Measurements from ENCODE around the gene LRRC8A. TPM values are rescaled to one million over a fixed set of nuclear protein-coding genes. Genes with fewer than 3 reads are reported as not detected.

LRRC8A gene
- total RNA-seq (2022; extraction: Qiagen RNA extraction): 132 to 153 TPM (median 147 TPM) in 5 replicates

GRCh38 chr9:128881884-128882676 is at the start of gene LRRC8A, which contains the start of gene KYAT1:
Gene LRRC8A (plus strand): TSS chr9:128882133. CDS start chr9:128907165, 25,032 bp downstream.
Gene KYAT1 (minus strand): TSS chr9:128881950. CDS start chr9:128845405, 36,545 bp downstream.

DNA sequence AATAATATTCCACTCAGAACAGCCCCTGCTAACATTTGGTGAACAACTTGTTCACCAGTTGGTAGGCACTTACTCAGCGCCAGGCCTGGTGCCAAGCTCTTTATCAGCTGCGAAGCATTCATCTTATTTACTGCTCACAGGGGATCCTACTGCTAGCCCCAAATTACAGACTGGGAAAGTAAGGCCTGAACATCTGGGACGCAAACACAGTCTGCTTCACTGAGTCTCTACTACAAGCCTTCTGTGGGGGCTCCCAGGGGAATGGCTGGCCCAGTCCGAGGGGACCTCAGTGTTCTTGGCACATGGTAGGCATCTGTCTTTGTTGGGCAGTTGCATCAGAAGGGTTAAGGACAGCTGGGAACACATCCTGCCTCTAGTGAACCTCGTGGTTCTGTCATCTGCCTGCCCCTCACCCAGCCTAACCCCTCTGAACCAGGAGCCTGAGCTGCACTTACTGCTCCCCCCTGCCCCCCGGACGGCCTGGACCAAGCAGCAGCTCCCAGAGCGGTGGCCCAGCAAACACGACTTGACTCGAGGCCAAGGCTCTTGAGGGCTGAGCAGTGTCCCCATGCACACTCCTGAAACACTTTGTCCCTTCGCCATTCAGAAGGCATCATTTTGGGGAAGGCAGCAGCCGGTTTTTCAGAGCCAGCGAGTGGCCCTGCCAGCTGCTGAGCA is 38.6 kb downstream of the LRRC8A start, which contains the start of gene PHYHD1:
Gene PHYHD1, plus strand, starts transcription at position 602 of the 678 bp plus-strand sequence. CDS start 1,342 bp downstream, outside the sequence.

DNA sequence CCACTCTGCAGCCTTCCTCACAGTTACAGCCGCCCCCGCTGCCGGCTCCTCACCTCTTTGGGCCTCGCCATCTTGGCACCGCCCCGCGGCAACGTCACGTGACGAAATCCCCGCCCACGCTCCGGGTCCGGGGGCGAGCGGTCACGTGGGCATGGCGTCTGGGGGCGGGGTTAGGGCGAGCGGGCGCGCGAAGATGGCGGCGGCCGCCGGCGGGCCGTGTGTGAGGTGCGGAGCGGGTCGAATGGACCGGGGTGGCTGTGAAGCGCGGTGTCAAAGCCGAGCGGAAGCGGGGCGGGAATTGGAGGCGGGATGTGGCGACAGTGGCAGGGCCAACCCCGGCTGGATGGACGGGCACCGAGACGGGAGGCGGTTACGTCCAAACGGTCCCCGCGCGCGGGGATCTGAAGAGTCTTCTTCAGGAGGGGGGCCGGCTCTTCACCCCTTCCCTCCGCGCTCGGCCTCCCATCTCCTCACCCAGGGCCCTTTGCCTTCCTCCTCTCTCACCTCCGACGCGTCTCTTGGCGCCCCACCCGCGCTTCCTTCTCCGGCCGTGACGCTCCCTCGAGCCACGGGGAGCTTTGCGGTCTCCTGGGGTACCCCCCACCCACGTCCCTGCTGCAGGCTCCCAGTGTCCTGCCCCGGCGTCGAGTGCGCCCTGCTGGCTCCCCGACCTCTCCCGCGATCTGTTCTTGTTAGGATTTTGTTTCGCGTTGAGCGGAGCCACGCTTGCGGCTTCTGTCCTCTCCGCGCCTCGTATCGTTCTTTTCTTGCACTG is 65.8 kb downstream of the LRRC8A start, which contains the start of the genes DOLK and NUP188:
Gene DOLK, minus strand, starts transcription at position 77 of the 775 bp plus-strand sequence. CDS start 300 bp downstream, outside the sequence.
Gene NUP188, plus strand, starts transcription at position 173 of the 775 bp plus-strand sequence. Its CDS starts 21 bp downstream, at position 194.

Other genes with a start within 250 kb of the LRRC8A start
- 98.9 to 149 TPM (median 138 TPM) in 5 replicates for gene DYNC2I2, start 225.3 kb upstream of the LRRC8A start, total RNA-seq (2022; extraction: Qiagen RNA extraction)
- gene SET, start 192.9 kb upstream of the LRRC8A start, total RNA-seq (2022; extraction: Qiagen RNA extraction): 374 to 503 TPM (median 376 TPM) in 5 replicates
- 13.1 to 18.5 TPM (median 16.8 TPM) in 5 replicates for gene PKN3, start 179.6 kb upstream of the LRRC8A start, total RNA-seq (2022; extraction: Qiagen RNA extraction)
- 65.4 to 100.0 TPM (median 97.3 TPM) in 5 replicates for gene ZDHHC12, start 158.0 kb upstream of the LRRC8A start, total RNA-seq (2022; extraction: Qiagen RNA extraction)
- gene ZER1, start 110.2 kb upstream of the LRRC8A start, total RNA-seq (2022; extraction: Qiagen RNA extraction): 14.9 to 18.2 TPM (median 16.2 TPM) in 5 replicates
- gene TBC1D13, start 94.9 kb upstream of the LRRC8A start, total RNA-seq (2022; extraction: Qiagen RNA extraction): 20.2 to 22.3 TPM (median 20.8 TPM) in 5 replicates
- 16.5 to 37.5 TPM (median 36.8 TPM) in 5 replicates for gene ENDOG, start 63.6 kb upstream of the LRRC8A start, total RNA-seq (2022; extraction: Qiagen RNA extraction)
- gene SPOUT1, start 52.3 kb upstream of the LRRC8A start, total RNA-seq (2022; extraction: Qiagen RNA extraction): 19.6 to 51.4 TPM (median 47.7 TPM) in 5 replicates
- 9.8 to 15.3 TPM (median 13.1 TPM) in 5 replicates for gene KYAT1, start 183 bp upstream of the LRRC8A start, total RNA-seq (2022; extraction: Qiagen RNA extraction)
- gene PHYHD1, start 38.8 kb downstream of the LRRC8A start, total RNA-seq (2022; extraction: Qiagen RNA extraction): 0.20 to 0.33 TPM (median 0.25 TPM) in 5 replicates
- 36.8 to 41.3 TPM (median 40.6 TPM) in 5 replicates for gene DOLK, start 65.5 kb downstream of the LRRC8A start, total RNA-seq (2022; extraction: Qiagen RNA extraction)
- gene NUP188, start 65.6 kb downstream of the LRRC8A start, total RNA-seq (2022; extraction: Qiagen RNA extraction): 37.8 to 45.1 TPM (median 42.4 TPM) in 5 replicates
- gene SH3GLB2, start 146.2 kb downstream of the LRRC8A start, total RNA-seq (2022; extraction: Qiagen RNA extraction): 36.8 to 53.7 TPM (median 48.5 TPM) in 5 replicates
- 13.1 to 17.7 TPM (median 14.9 TPM) in 5 replicates for gene MIGA2, start 154.5 kb downstream of the LRRC8A start, total RNA-seq (2022; extraction: Qiagen RNA extraction)
- gene DOLPP1, start 199.0 kb downstream of the LRRC8A start, total RNA-seq (2022; extraction: Qiagen RNA extraction): 17.8 to 20.7 TPM (median 19.3 TPM) in 5 replicates
- gene CRAT, start 228.7 kb downstream of the LRRC8A start, total RNA-seq (2022; extraction: Qiagen RNA extraction): 24.9 to 30.3 TPM (median 29.8 TPM) in 5 replicates
- gene PTPA, start 229.3 kb downstream of the LRRC8A start, total RNA-seq (2022; extraction: Qiagen RNA extraction): 120 to 136 TPM (median 128 TPM) in 5 replicates

Measured in A549 treated with AZD2906 at 1 μM for 4 hours (cell line).